Measurements from ENCODE around the gene A3GALT2.
A peak's percentile ranks its signal among the peaks of the same experiment; 100 is the strongest.

A3GALT2 gene

DNA sequence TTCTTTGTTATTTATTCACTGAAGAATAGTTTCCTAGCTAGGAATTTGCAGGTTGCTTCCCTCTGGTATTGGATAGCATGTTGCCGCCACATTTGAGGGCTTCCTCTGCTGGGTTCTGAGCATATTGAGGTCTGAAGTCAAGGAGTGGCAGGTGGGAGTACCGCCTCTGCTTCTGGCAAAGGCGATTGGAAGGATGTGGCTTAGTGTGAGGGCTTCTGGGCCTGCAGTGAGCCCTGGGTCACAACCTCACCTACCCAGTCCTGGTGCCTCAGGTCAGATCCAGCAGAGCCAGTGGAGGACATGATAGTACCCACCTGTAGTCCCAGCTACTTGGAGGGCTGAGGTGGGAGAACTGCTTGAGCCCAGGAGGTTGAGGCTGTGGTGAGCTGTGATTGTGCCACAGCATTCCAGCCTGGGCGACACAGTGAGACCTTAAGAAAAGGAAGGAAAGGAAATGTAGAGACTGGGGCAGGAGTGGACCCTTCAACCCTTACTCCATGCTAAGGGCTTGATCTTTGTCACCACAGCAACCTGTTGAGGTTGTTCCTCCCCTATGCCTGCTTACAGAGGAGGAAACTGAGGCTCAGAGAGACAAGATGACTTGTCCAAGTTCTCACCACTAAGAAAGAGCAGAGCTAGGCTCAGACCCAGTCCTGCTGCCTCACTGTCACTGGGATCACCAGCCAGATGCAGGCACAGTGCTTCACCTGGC, 22.8 kb downstream of the A3GALT2 start:
- no peak for DNase-seq (ENCODE audit: low read depth in 2 of 2)
- no peak overlapping the region for H3K4me3 ChIP-seq (replicated peaks in 1 of 2; ENCODE audit: low read depth in 2 of 2, low read length in 2 of 2)
- TF ChIP-seq, protein P1, sequence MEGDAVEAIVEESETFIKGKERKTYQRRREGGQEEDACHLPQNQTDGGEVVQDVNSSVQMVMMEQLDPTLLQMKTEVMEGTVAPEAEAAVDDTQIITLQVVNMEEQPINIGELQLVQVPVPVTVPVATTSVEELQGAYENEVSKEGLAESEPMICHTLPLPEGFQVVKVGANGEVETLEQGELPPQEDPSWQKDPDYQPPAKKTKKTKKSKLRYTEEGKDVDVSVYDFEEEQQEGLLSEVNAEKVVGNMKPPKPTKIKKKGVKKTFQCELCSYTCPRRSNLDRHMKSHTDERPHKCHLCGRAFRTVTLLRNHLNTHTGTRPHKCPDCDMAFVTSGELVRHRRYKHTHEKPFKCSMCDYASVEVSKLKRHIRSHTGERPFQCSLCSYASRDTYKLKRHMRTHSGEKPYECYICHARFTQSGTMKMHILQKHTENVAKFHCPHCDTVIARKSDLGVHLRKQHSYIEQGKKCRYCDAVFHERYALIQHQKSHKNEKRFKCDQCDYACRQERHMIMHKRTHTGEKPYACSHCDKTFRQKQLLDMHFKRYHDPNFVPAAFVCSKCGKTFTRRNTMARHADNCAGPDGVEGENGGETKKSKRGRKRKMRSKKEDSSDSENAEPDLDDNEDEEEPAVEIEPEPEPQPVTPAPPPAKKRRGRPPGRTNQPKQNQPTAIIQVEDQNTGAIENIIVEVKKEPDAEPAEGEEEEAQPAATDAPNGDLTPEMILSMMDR (IDR thresholded peaks at IDR 0.05; ENCODE audit: low read depth, low read length) = no peak

DNA sequence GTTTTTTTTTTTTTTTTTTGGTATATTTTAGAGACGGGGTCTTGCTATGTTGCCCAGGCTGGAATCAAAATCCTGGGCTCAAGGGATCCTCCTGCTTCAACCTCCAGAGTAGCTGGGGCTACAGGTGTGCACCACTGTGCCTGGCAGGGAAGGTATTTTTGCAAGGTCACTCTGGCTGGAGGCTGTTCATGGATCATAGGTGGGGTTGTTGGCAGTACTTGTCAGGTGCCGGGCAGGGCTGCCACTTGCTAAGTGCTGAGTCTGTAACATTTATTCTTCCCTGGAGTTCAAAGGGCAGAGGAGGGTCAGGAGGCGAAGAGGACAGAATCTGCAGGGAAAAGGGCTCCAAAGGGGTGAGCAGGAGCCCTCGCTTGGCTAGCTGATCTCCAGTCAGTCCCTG, 24.1 kb downstream of the A3GALT2 start:
- DNase-seq (ENCODE audit: low read depth in 2 of 2) = no peak
- TF ChIP-seq, protein P1 (IDR thresholded peaks at IDR 0.05; ENCODE audit: low read depth, low read length) = no peak
- no peak overlapping the region for H3K4me3 ChIP-seq (replicated peaks in 1 of 2; ENCODE audit: low read depth in 2 of 2, low read length in 2 of 2)

DNA sequence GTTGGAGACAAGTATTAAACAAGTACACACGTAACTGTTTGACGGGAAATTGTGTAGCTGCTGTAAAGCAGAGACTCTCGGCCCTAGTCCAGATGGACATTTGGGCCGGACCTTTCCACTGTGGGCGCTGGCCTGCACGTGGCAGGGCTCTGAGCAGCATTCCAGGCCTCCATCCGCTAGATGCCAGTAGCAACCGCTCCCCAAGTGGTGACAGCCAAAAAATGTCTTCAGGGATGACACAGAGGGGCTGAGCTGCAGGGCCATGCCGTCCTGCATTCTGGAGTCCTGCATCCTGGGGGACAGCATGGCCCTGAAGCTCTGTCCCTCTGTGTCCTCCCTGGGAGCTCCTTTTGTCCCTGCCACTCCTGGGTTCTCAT, 24.8 kb downstream of the A3GALT2 start:
- H3K4me3 ChIP-seq (replicated peaks in 1 of 2; ENCODE audit: low read depth in 2 of 2, low read length in 2 of 2) = no peak overlapping the region
- DNase-seq (ENCODE audit: low read depth in 2 of 2) = no peak
- TF ChIP-seq, protein P1 (IDR thresholded peaks at IDR 0.05; ENCODE audit: low read depth, low read length) = no peak

DNA sequence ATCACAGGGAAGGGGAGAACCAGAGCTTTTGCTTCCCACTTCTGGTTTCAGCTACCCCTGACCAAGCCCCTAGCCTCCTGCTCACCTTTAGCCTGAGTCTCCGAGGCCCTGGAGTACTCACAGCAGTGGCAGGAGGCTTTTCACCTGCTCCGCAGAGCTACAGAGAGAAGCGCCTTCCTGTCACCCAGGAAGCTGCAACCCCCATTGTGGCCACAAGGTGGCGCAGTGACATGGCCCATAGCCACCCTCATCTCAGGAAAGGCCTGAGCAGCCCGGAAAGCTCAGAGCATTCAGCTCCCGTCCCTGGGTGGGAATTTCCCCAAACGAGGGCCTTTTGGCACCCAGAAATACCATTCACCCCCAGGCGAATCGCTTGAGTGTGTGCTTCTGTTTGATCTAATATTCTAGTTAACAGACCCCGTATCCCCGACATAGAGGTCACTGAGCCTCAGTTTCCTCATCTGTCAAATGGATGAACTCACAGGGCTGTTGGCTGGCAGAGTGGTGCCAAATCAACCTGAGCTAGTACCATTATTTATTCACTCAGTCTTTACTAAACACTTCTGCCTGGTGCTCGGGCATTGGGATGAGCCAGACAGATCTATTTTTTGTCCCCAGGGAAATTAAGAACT, 25.3 kb downstream of the A3GALT2 start:
- H3K4me3 ChIP-seq (replicated peaks in 1 of 2; ENCODE audit: low read depth in 2 of 2, low read length in 2 of 2) = no peak overlapping the region
- TF ChIP-seq, protein P1 (IDR thresholded peaks at IDR 0.05; ENCODE audit: low read depth, low read length) = peak; percentile 96
- peak; percentile 83 to 87 for DNase-seq (ENCODE audit: low read depth in 2 of 2)

DNA sequence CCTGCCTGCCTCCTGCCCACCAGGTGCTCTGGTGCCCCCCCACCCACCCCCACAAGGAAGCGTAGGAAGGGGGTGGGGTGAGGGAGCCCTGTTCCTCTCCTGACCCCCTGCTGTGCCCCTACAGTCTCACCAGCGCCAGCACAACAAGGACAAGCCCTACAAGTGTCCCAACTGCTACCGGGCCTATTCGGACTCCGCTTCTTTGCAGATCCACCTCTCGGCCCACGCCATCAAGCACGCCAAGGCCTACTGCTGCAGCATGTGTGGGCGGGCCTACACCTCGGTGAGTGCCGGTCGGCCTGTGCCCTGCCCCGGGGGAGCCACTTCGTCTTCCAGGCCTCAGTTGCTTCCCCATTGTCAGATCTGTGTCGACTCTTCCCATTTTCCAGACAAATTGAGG, 25.9 kb downstream of the A3GALT2 start:
- TF ChIP-seq, protein P1 (IDR thresholded peaks at IDR 0.05; ENCODE audit: low read depth, low read length) = no peak

DNA sequence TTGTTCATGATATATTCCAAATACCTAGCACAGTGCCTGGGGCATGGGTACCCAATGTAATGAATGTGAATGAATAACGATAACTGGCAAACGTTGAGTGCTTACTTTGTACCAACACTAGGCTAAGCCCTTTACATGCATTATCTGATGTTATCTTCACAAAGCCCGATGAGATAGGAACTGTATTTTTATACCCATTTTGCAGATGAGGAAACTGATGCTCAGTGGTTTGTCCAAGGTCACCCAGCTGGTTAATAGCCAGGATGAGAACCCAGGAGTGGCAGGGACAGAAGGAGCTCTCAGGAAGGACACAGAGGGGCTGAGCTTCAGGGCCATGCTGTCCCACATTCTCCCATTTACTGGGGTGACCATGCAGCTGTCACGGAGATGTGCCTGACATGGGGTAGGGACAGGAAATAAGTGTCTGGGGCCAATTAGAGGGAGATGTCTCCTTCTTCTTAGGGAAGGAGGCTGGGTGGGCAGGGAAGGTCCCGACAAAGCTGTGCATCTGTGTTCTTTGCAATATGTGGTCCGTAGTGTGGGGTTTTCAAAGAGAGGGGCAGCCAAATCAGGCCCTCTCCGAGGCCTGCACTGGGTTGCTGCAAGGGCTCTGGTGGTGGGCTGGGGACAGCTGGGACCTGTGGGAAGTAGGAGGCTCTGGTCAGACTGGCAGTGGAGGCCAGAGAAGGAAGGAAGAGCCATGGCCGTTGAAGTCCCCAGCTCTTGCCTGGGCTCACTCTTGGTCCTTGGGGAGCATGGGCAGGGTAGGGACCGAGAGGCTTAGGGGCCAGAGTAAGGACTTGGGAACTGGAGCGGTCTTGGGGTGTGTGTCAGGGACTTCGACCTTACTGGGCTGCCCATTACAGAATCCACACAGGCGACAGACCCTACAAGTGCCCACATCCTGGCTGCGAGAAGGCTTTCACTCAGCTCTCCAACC, 26.6 kb downstream of the A3GALT2 start:
- no peak overlapping the region for H3K4me3 ChIP-seq (replicated peaks in 1 of 2; ENCODE audit: low read depth in 2 of 2, low read length in 2 of 2)
- TF ChIP-seq, protein P1 (IDR thresholded peaks at IDR 0.05; ENCODE audit: low read depth, low read length) = no peak
- DNase-seq (ENCODE audit: low read depth in 2 of 2) = no peak

More for the DNA sequence above, 25.9 kb downstream of the A3GALT2 start:
- DNase-seq (ENCODE audit: low read depth in 2 of 2) = no peak
- H3K4me3 ChIP-seq (replicated peaks in 1 of 2; ENCODE audit: low read depth in 2 of 2, low read length in 2 of 2) = no peak overlapping the region
